NCI-H82 (cell line): Measurements from ENCODE around the gene FAM181B.

Experiments used
- DNase-seq: peaks from one replicate; lab custom pipeline; 2025; lab: John Stamatoyannopoulos, UW

The FAM181B gene

DNA sequence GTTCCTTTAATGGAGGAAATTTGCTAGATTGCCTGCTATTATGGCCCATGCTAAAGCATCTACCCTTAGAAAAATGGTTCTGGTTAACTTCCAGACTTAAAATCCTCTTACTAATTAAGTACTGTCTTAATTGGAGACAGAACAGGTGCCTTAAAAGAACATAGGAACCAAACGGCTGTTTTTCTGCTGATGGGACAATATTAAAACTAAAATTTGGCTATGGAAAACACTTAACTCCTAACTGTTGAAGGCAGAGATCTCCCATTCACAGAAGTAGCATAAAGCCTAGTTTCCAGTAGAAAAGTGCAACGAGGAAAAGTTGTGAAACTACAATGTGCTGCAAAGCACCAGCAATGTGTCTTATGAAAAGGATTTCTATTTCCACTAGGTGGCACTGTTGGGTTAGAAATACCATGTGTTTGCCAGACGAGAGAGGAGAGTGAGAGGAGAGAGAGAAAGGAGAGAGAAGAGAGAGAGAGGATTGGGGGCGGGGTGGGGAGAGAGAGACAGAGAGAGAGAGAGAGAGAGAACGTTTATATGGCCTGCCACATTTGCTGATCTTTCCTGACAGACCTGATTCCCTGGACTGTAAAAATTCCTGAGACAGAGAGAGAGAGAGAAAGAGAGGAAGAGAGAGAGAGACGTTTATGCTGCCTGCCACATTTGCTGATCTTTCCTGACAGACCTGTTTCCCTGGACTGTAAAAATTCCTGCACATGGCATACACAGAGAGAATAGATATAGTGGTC, 51.5 kb downstream of the FAM181B start:
- peak; percentile 76 for DNase-seq

DNA sequence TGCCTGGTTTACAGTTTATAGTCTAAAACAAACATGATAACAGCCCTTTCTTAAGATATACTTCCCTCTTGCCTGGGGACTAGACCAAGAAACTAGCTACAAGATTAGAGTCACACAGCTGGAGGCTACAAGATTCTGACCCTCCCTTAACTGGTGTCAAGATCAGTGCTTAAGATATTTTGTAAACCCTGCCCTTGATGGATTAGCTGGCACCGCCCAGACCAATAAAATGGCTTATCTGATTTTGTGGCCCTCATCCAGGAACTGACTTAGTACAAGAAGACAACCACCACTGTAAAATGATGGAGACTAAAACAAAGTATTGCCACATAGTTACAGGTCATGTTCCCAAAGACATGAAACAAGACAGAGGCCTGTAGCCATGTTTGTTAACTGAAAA, 53.4 kb downstream of the FAM181B start:
- DNase-seq = peak; percentile 90
